IMR-90 (cell line): ENCODE measurements around the gene ALDOC. TPM values are rescaled to one million over a fixed set of nuclear protein-coding genes. Genes with fewer than 3 reads are reported as not detected.

ENCODE experiments used
- ATAC-seq: fragments of 200-7000 bp; cut with Tn5 transposase; 2 replicates; pipeline ENCODE4 v1.9.1; 2020; ENCODE audit warnings: low read depth, mild to moderate bottlenecking, moderate library complexity
- BruUV-seq: library from RNA; stranded (reverse); fragments of 400-500 nt; replicated peaks from 2 replicates; lab custom pipeline; 2021; lab: Mats Ljungman, UMichigan
- CTCF ChIA-PET: fragments of 300-600 bp; formaldehyde crosslinking; extraction: SDS; loops from one replicate; lab custom pipeline; 2021; ENCODE audit warnings: antibody characterized with exemption; lab: Yijun Ruan, JAX
- POLR2A ChIA-PET: fragments of 300-600 bp; sonication (Branson Sonifier 250); formaldehyde crosslinking; loops from one replicate; lab custom pipeline; 2022; ENCODE audit warnings: antibody characterized with exemption; ENCODE audit not compliant: unreplicated experiment; lab: Charles Lee
- DNase-seq: peaks from one replicate; pipeline ENCODE4 v3.0.0; 2013
- H2AFZ ChIP-seq: replicated peaks from 2 replicates; pipeline ENCODE3; 2013; ENCODE audit warnings: low read length, mild to moderate bottlenecking; ENCODE audit not compliant: poor library complexity
- H2AK5ac ChIP-seq: 2 replicates; pipeline ENCODE4 v1.6.1; 2013; ENCODE audit warnings: low read depth, low read length, inconsistent platforms
- H2AK9ac ChIP-seq: replicated peaks from 2 replicates; pipeline ENCODE3; 2013; ENCODE audit warnings: mild to moderate bottlenecking, low read depth, low read length, moderate library complexity; ENCODE audit not compliant: poor library complexity
- H2BK120ac ChIP-seq: 2 replicates; pipeline ENCODE4 v1.6.1; 2013; ENCODE audit warnings: low read depth, low read length, inconsistent platforms
- H2BK15ac ChIP-seq: 3 replicates; pipeline ENCODE4 v1.6.1; 2013; ENCODE audit warnings: low read depth, low read length, inconsistent platforms
- H2BK20ac ChIP-seq: 2 replicates; pipeline ENCODE4 v1.6.1; 2013; ENCODE audit warnings: low read depth, mild to moderate bottlenecking, inconsistent platforms, low read length, moderate library complexity
- H2BK5ac ChIP-seq: 2 replicates; pipeline ENCODE4 v1.6.1; 2013; ENCODE audit warnings: mild to moderate bottlenecking, low read depth, low read length, inconsistent platforms; ENCODE audit not compliant: poor library complexity, severe bottlenecking
- H3K14ac ChIP-seq: replicated peaks from 2 replicates; pipeline ENCODE4 v1.6.1; 2013; ENCODE audit warnings: low read depth, low read length, inconsistent platforms
- H3K18ac ChIP-seq: 2 replicates; pipeline ENCODE4 v1.6.1; 2013; ENCODE audit warnings: low read depth, low read length, control low read depth
- H3K23ac ChIP-seq: 2 replicates; pipeline ENCODE4 v1.6.1; 2013; ENCODE audit warnings: low read depth, low read length, inconsistent platforms
- H3K27ac ChIP-seq: 2 replicates; pipeline ENCODE4 v1.5.1; 2013; ENCODE audit warnings: mild to moderate bottlenecking, control low read depth, low read length; ENCODE audit not compliant: insufficient read depth
- H3K27me3 ChIP-seq: 2 replicates; pipeline ENCODE4 v1.6.1; 2013; ENCODE audit warnings: low read length; ENCODE audit not compliant: control insufficient read depth, insufficient read depth
- H3K36me3 ChIP-seq: 2 replicates; pipeline ENCODE4 v1.6.1; 2013; ENCODE audit warnings: low read length, mixed read lengths; ENCODE audit not compliant: control insufficient read depth, insufficient read depth
- H3K4ac ChIP-seq: 2 replicates; pipeline ENCODE4 v1.6.1; 2013; ENCODE audit warnings: low read depth, low read length, inconsistent platforms
- H3K4me1 ChIP-seq: 2 replicates; pipeline ENCODE4 v1.6.1; 2013; ENCODE audit warnings: low read length, mixed read lengths; ENCODE audit not compliant: control insufficient read depth, insufficient read depth
- H3K4me2 ChIP-seq: 2 replicates; pipeline ENCODE4 v1.6.1; 2013; ENCODE audit warnings: low read depth, mild to moderate bottlenecking, control low read depth, low read length, moderate library complexity
- H3K4me3 ChIP-seq: 2 replicates; pipeline ENCODE4 v1.5.1; 2013; ENCODE audit warnings: low read depth, mild to moderate bottlenecking, control low read depth, low read length, moderate library complexity; ENCODE audit not compliant: insufficient read depth
- H3K56ac ChIP-seq: 2 replicates; pipeline ENCODE4 v1.6.1; 2013; ENCODE audit warnings: low read length, inconsistent platforms; ENCODE audit not compliant: insufficient read depth; ENCODE audit errors: extremely low read depth
- H3K79me1 ChIP-seq, 2 experiments: 2 replicates each; pipeline ENCODE4 v1.6.1; 2013; ENCODE audit warnings: low read length in 2 of 2, inconsistent platforms in 1 of 2, low read depth in 1 of 2
- H3K9ac ChIP-seq: 2 replicates; pipeline ENCODE4 v1.6.1; 2013; ENCODE audit warnings: low read depth, low read length, control low read depth
- H3K9me1 ChIP-seq: 2 replicates; pipeline ENCODE4 v1.6.1; 2013; ENCODE audit warnings: low read length, inconsistent platforms; ENCODE audit not compliant: insufficient read depth
- H3K9me3 ChIP-seq: 2 replicates; pipeline ENCODE4 v1.6.1; 2013; ENCODE audit warnings: low read length; ENCODE audit not compliant: control insufficient read depth, insufficient read depth
- H4K20me1 ChIP-seq: 2 replicates; pipeline ENCODE4 v1.6.1; 2013; ENCODE audit warnings: low read length, inconsistent platforms; ENCODE audit not compliant: insufficient read depth
- H4K5ac ChIP-seq: 2 replicates; pipeline ENCODE4 v1.6.1; 2013; ENCODE audit warnings: mild to moderate bottlenecking, low read depth, low read length, control low read depth
- H4K8ac ChIP-seq, 2 experiments: 2 replicates each; pipeline ENCODE4 v1.6.1; 2013; ENCODE audit warnings: low read depth in 2 of 2, low read length in 2 of 2, control low read depth in 1 of 2, inconsistent platforms in 1 of 2
- H4K91ac ChIP-seq: 2 replicates; pipeline ENCODE4 v1.6.1; 2013; ENCODE audit warnings: low read depth, low read length, inconsistent platforms; ENCODE audit not compliant: insufficient read depth
- BHLHE40 ChIP-seq: fragments of 150-350 bp; IDR thresholded peaks from 2 replicates; pipeline ENCODE4 v1.6.1; 2016; ENCODE audit warnings: mild to moderate bottlenecking, low read depth, low read length
- ELK1 ChIP-seq: fragments of 150-350 bp; IDR thresholded peaks from 2 replicates; pipeline ENCODE4 v1.6.1; 2016; ENCODE audit warnings: low read depth, mild to moderate bottlenecking, low read length, moderate library complexity, borderline replicate concordance
- RAD21 ChIP-seq: IDR thresholded peaks from 2 replicates; pipeline ENCODE4 v1.6.1; 2012; ENCODE audit warnings: low read length, improper control_type of control experiment
- RFX5 ChIP-seq: IDR thresholded peaks from 2 replicates; pipeline ENCODE4 v1.8.0; 2012; ENCODE audit warnings: low read depth, mild to moderate bottlenecking, low read length, moderate library complexity
- WGBS, 2 experiments: methylation state at CpG; one replicate each; pipeline versions ENCODE4 v1.1.5 to v1.1.7; 2013; ENCODE audit warnings: missing lambda C conversion rate in 2 of 2; ENCODE audit not compliant: insufficient read length in 1 of 2; ENCODE audit errors: extremely low coverage in 2 of 2; 5-methylcytosine and 5-hydroxymethylcytosine counted together
- dilution Hi-C: fragments of 300-500 bp; cut with HindIII; formaldehyde crosslinking; loops from one replicate; pipeline ENCODE4 v1.14.3; 2018; ENCODE audit warnings: low sequenced_read_pairs; ENCODE audit not compliant: unreplicated experiment
- in situ Hi-C: fragments of 300-500 bp; cut with MboI; formaldehyde crosslinking; loops from 3 replicates; pipeline ENCODE4 v1.14.3; 2019; ENCODE audit warnings: low sequenced_read_pairs, inconsistent platforms, mixed read lengths
- intact Hi-C: fragments of 100-400 bp; cut with micrococcal nuclease; formaldehyde crosslinking; loops from 2 replicates; pipeline ENCODE4 v1.10.0; 2022
- polyA plus RNA-seq, 3 experiments: library from polyadenylated mRNA; depleted of rRNA; stranded (reverse); fragments of >200 nt; gene quantifications; 2 replicates each; pipeline ENCODE4 v1.2.3, GENCODE V29; 2012; ENCODE audit warnings: low replicate concordance in 1 of 3
- total RNA-seq: library from RNA; depleted of rRNA; stranded (reverse); fragments of >200 nt; gene quantifications from 2 replicates; pipeline ENCODE4 v1.2.3, GENCODE V29; 2012

ALDOC gene
- total and polyA plus RNA-seq, 2 of the 4 experiments (the other 2 are of a cell fraction): 47.0 to 69.7 TPM

DNA sequence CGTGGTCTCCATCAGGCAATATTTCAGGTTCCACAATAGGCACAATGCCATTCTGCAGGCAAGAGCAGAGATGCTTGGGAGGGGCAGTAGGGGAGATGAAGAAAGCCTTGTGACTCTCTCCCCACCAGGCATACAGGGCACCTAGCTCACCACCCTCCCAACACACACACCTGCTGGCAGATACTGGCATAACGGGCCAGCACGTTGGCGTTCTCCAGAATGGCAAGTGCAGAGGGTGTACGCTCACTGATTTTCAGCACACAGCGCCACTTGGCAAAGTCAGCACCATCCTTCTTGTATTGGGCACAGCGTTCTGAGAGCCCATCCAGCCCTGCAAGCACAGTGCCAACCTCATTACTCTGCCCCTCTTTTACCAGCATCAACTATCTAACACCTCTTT lies 2.2 kb downstream of the ALDOC start:
- H3K4me2 ChIP-seq: no peak overlapping the region

More for the DNA sequence above, 2.2 kb downstream of the ALDOC start:
- ATAC-seq: no peak
- H2AFZ ChIP-seq: no peak overlapping the region
- H3K18ac ChIP-seq: no peak overlapping the region
- dilution Hi-C loops: no loop called here
- H3K4me3 ChIP-seq: no peak overlapping the region
- H3K27me3 ChIP-seq: no peaks in the 10 kb centered on the region
- peaks cover 5% of the 10 kb centered on the region; the same call in 1 of the 2 replicates for H4K20me1 ChIP-seq
- no peak overlapping the region for H3K56ac ChIP-seq
- in situ Hi-C loops: no loop called here
- no peak overlapping the region for H4K91ac ChIP-seq
- no peak overlapping the region for H2AK5ac ChIP-seq
- no peak overlapping the region for H2AK9ac ChIP-seq
- intact Hi-C loops: no loop called here
- H3K36me3 ChIP-seq: peaks cover 21% of the 10 kb centered on the region
- H3K27ac ChIP-seq: no peak overlapping the region
- H3K79me1 ChIP-seq: peaks cover 10 to 26% of the 10 kb centered on the region in 2 experiments
- no peak overlapping the region for H3K9ac ChIP-seq
- no peak overlapping the region for H4K8ac ChIP-seq
- ChIA-PET POLR2A (no interaction called here), CTCF (no interaction called here)
- TF ChIP-seq BHLHE40: no peak
- TF ChIP-seq ELK1: no peak
- TF ChIP-seq RFX5: no peak
- TF ChIP-seq RAD21: no peak
- H4K5ac ChIP-seq: no peak overlapping the region
- H2BK15ac ChIP-seq: no peak overlapping the region
- H3K23ac ChIP-seq: no peak overlapping the region
- DNase-seq: no peak
- H2BK5ac ChIP-seq: no peak overlapping the region
- no peak overlapping the region for H3K4ac ChIP-seq
- BruUV-seq: no TSS peak
- 60% methylated on average over 1 of the region's 7 CpGs; no CpG with 5 or more reads in 1 of the 2 experiments for WGBS, 2 experiments
- H3K14ac ChIP-seq: no peak overlapping the region
- no peak overlapping the region for H2BK120ac ChIP-seq
- H3K4me1 ChIP-seq: peaks cover 6% of the 10 kb centered on the region; the same call in 1 of the 2 replicates
- no peak overlapping the region for H2BK20ac ChIP-seq
- H3K9me3 ChIP-seq: no peaks in the 10 kb centered on the region
- peaks cover 11% of the 10 kb centered on the region for H3K9me1 ChIP-seq
